Fibroblast of lung (primary cell): ENCODE data around the gene MCM8. TPM values are rescaled to one million over a fixed set of nuclear protein-coding genes. Genes with fewer than 3 reads are reported as not detected.

ENCODE experiments used
- DNase-seq, 2 donors: peaks; one replicate each; pipeline versions ENCODE4 v3.0.0 to v3.0.0-alpha.2; 2010; ENCODE audit warnings: low read depth in 2 of 2
- H2AFZ ChIP-seq: 2 replicates; pipeline ENCODE4 v1.5.1; 2012; ENCODE audit warnings: low read length, control low read depth, inconsistent platforms
- H3K27ac ChIP-seq: 2 replicates; pipeline ENCODE4 v1.5.1; 2011; ENCODE audit warnings: low read length, control low read depth; ENCODE audit not compliant: insufficient read depth
- H3K27me3 ChIP-seq: 2 replicates; pipeline ENCODE4 v1.5.1; 2011; ENCODE audit warnings: mild to moderate bottlenecking, low read length; ENCODE audit not compliant: control insufficient read depth, insufficient read depth
- H3K36me3 ChIP-seq: 2 replicates; pipeline ENCODE4 v1.5.1; 2011; ENCODE audit warnings: low read length; ENCODE audit not compliant: control insufficient read depth, insufficient read depth
- H3K4me1 ChIP-seq: 2 replicates; pipeline ENCODE4 v1.5.1; 2011; ENCODE audit warnings: low read length; ENCODE audit not compliant: control insufficient read depth, insufficient read depth; ENCODE audit errors: extremely low read depth
- H3K4me2 ChIP-seq: 2 replicates; pipeline ENCODE4 v1.5.1; 2011; ENCODE audit warnings: low read length, control low read depth; ENCODE audit not compliant: insufficient read depth; ENCODE audit errors: extremely low read depth
- H3K4me3 ChIP-seq, 4 experiments: fragments of 200-600 bp in 1 of 4; sonication (generic) in 1 of 4; replicated peaks in 1 of 4; 2 replicates each; pipeline ENCODE4 v1.5.1; 2011 to 2016; ENCODE audit warnings: low read length in 4 of 4, low read depth in 3 of 4, mild to moderate bottlenecking in 3 of 4, control low read depth in 2 of 4, inconsistent platforms in 1 of 4, mixed read lengths in 1 of 4; ENCODE audit not compliant: insufficient read depth in 1 of 4; ENCODE audit errors: control extremely low read depth in 1 of 4
- H3K79me2 ChIP-seq: 2 replicates; pipeline ENCODE4 v1.5.1; 2012; ENCODE audit warnings: mild to moderate bottlenecking, low read length, inconsistent platforms; ENCODE audit not compliant: control insufficient read depth, insufficient read depth
- H3K9ac ChIP-seq: 2 replicates; pipeline ENCODE4 v1.5.1; 2011; ENCODE audit warnings: mild to moderate bottlenecking, low read length, control low read depth; ENCODE audit not compliant: insufficient read depth
- H3K9me3 ChIP-seq: 2 replicates; pipeline ENCODE4 v1.5.1; 2012; ENCODE audit warnings: low read depth, low read length; ENCODE audit not compliant: control insufficient read depth, insufficient read depth
- H4K20me1 ChIP-seq: 2 replicates; pipeline ENCODE4 v1.5.1; 2011; ENCODE audit warnings: low read length; ENCODE audit not compliant: control insufficient read depth, insufficient read depth; ENCODE audit errors: extremely low read depth
- CTCF ChIP-seq, 2 donors: IDR thresholded peaks in 1 of 2; conservative IDR thresholded peaks in 1 of 2; 1 replicate in 1 of 2; 2 replicates in 1 of 2; pipeline ENCODE4 v1.5.1; 2011 to 2012; ENCODE audit warnings: low read length in 2 of 2, control low read depth in 1 of 2, inconsistent platforms in 1 of 2, low read depth in 1 of 2, mild to moderate bottlenecking in 1 of 2
- EZH2 ChIP-seq: IDR thresholded peaks from 2 replicates; pipeline ENCODE4 v1.5.1; 2012; ENCODE audit warnings: low read length, control low read depth, mild to moderate bottlenecking; ENCODE audit errors: missing control alignments
- polyA plus RNA-seq, 2 donors: library from polyadenylated mRNA; depleted of rRNA in 1 of 2; stranded (reverse) in 1 of 2; unstranded in 1 of 2; fragments of >200 nt; gene quantifications; 2 replicates each; pipeline ENCODE4 v1.2.1, GENCODE V29; 2011 to 2012; ENCODE audit warnings: missing spikeins in 1 of 2
- total RNA-seq: library from RNA; depleted of rRNA; stranded (reverse); fragments of >200 nt; gene quantifications from 2 replicates; pipeline ENCODE4 v1.2.1, GENCODE V29; 2014

Gene MCM8
- total and polyA plus RNA-seq, 2 donors (not counting 1 experiment from before 2014, with no cell fraction given): 4.8 to 5.4 TPM

- no peak for TF ChIP-seq CTCF (conservative IDR thresholded peaks at IDR 0.05 in 1 of 2, IDR thresholded peaks at IDR 0.05 in 1 of 2; ENCODE audit: low read depth in 1 of 2, low read length in 2 of 2)
- no peak for TF ChIP-seq EZH2
- Histone ChIP-seq H3K36me3 (peaks cover 11% of the 10 kb centered on the region), H3K79me2 (no peaks in the 10 kb centered on the region), H3K4me1 (no peaks in the 10 kb centered on the region), H3K27ac (no peak overlapping the region), H4K20me1 (peaks cover 2% of the 10 kb centered on the region), H2AFZ (no peak overlapping the region), H3K4me2 (no peak overlapping the region), H3K9ac (no peak overlapping the region), H3K9me3 (no peaks in the 10 kb centered on the region), H3K4me3 (no peak overlapping the region), H3K27me3 (no peaks in the 10 kb centered on the region)
- DNase-seq: no peak
These were observed 11.9 kb upstream of the MCM8 start for GRCh38 chr20:5938456-5939029.

- H3K9me3 ChIP-seq: no peaks in the 10 kb centered on the region
- no peak overlapping the region for H2AFZ ChIP-seq
- no peak for TF ChIP-seq EZH2
- peaks cover 2% of the 10 kb centered on the region for H3K4me1 ChIP-seq
- H3K27ac ChIP-seq: no peak overlapping the region
- H3K27me3 ChIP-seq: no peaks in the 10 kb centered on the region
- no peak overlapping the region for H3K4me3 ChIP-seq
- H4K20me1 ChIP-seq: no peaks in the 10 kb centered on the region
- no peak overlapping the region for H3K9ac ChIP-seq
- H3K36me3 ChIP-seq: peaks cover 5% of the 10 kb centered on the region
- no peak overlapping the region for H3K4me2 ChIP-seq
- peaks cover 21% of the 10 kb centered on the region for H3K79me2 ChIP-seq
- peak; percentile 50 to 82 for DNase-seq
These were observed 4.5 kb upstream of the MCM8 start for GRCh38 chr20:5945963-5946362.

GRCh38 chr20:5947276-5947675 is 3.2 kb upstream of the MCM8 start:
- H3K27me3 ChIP-seq: no peaks in the 10 kb centered on the region
- H3K9me3 ChIP-seq: no peaks in the 10 kb centered on the region
- no peaks in the 10 kb centered on the region for H4K20me1 ChIP-seq
- H3K79me2 ChIP-seq: peaks cover 33% of the 10 kb centered on the region
- no peak overlapping the region for H2AFZ ChIP-seq
- no peak overlapping the region for H3K27ac ChIP-seq
- no peak for TF ChIP-seq EZH2
- TF ChIP-seq CTCF (conservative IDR thresholded peaks at IDR 0.05 in 1 of 2, IDR thresholded peaks at IDR 0.05 in 1 of 2; ENCODE audit: low read depth in 1 of 2, low read length in 2 of 2): no peak
- no peak overlapping the region for H3K9ac ChIP-seq
- peaks cover 5% of the 10 kb centered on the region for H3K4me1 ChIP-seq
- H3K4me2 ChIP-seq: no peak overlapping the region
- peaks cover 2% of the 10 kb centered on the region for H3K36me3 ChIP-seq
- no peak for DNase-seq
- H3K4me3 ChIP-seq: no peak overlapping the region
